Coronary artery (tissue), 2 donors: ENCODE results near the gene TIMP2.
A peak's percentile ranks its signal among the peaks of the same experiment; 100 is the strongest.

Source experiments
- DNase-seq: peaks from one replicate; pipeline ENCODE4 v3.0.0-alpha.2; 2017; ENCODE audit warnings: low spot score
- H3K27ac ChIP-seq, 2 donors: fragments of 200-600 bp; sonication (generic); one replicate each; pipeline ENCODE4 v1.5.1; 2016 to 2019
- H3K4me3 ChIP-seq: fragments of 200-600 bp; sonication (generic); 2 replicates; pipeline ENCODE4 v1.5.1; 2016; ENCODE audit warnings: mild to moderate bottlenecking, moderate library complexity
- TF ChIP-seq, protein P1 (sequence below): fragments of 200-600 bp; sonication (generic); IDR thresholded peaks from one replicate; pipeline ENCODE4 v1.5.1; 2019; ENCODE audit warnings: antibody characterized with exemption

TIMP2 gene

DNA sequence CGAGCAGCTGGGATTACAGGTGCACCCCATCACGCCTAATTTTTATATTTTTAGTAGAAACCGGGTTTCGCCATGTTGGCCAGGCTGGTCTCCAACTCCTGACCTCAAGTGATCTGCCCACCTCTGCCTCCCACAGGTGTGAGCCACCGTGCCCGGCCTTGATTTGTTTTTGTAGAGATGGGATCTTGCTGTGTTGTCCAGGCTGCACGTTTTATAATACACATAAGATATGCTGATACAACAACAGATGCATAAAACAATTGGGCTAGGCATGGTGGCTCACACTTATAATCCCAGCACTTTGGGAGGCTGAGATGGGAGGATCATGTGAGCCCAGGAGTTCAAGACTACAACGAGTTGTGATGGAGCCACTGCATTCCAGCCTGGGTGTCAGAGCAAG, 90.6 kb downstream of the TIMP2 start:
- TF ChIP-seq, protein P1, sequence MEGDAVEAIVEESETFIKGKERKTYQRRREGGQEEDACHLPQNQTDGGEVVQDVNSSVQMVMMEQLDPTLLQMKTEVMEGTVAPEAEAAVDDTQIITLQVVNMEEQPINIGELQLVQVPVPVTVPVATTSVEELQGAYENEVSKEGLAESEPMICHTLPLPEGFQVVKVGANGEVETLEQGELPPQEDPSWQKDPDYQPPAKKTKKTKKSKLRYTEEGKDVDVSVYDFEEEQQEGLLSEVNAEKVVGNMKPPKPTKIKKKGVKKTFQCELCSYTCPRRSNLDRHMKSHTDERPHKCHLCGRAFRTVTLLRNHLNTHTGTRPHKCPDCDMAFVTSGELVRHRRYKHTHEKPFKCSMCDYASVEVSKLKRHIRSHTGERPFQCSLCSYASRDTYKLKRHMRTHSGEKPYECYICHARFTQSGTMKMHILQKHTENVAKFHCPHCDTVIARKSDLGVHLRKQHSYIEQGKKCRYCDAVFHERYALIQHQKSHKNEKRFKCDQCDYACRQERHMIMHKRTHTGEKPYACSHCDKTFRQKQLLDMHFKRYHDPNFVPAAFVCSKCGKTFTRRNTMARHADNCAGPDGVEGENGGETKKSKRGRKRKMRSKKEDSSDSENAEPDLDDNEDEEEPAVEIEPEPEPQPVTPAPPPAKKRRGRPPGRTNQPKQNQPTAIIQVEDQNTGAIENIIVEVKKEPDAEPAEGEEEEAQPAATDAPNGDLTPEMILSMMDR: no peak
- Histone ChIP-seq H3K27ac (no peak overlapping the region), H3K4me3 (no peak overlapping the region)
- no peak for DNase-seq

DNA sequence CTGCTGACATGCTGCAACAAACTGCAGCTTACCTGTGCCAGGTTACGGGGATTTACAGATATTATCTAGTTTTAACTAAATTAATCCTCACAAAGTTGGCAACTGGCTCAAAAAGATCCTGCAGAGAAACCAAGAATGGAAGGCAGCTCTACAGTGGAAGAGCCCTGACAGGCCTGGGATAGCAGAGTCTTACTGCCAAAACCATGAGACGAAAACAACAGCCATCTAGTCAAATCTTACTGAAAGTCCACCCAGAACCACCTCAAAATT, 92.7 kb downstream of the TIMP2 start:
- H3K27ac ChIP-seq: no peak overlapping the region
- TF ChIP-seq, protein P1: no peak
- DNase-seq: no peak
- no peak overlapping the region for H3K4me3 ChIP-seq

DNA sequence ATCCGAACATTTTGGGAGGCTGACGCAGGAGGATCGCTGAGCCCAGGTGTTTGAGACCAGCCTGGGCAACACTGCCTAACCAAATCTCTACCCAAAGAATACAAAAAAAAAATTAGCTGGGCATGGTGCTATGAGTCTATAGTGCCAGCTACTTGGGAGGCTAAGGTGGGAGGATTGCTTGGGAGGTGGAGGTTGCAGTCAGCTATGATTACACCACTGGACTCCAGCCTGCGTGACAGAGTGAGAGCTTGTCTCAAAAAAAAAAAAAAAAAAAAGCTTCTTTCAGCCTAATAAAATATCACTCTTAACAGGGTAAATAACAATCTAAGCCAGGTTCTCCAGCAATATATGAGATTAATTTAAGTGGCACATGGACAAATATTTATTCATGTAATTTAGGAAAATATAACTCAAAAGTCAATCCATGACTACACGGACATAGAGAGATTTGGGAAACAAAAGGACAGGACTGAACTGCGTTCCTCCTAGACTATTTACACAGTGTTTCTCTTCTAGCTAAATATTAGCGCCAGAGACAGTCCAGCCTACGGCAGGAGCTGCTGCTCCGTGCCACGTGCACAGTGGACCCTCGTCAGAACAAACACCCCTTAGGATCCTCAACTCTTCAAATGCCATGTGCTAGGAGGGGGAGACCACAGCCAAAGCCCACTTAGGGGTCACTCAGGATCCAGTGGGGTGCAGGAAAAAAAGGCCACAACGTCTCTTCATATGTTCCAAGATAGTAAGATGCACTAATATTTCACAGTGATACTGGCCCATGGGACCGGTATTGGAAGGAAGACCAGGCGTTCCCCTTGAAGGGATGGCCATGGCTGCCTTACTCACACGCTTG, 93.3 kb downstream of the TIMP2 start:
- Histone ChIP-seq H3K4me3 (no peak overlapping the region), H3K27ac (no peak overlapping the region)
- TF ChIP-seq, protein P1: no peak
- no peak for DNase-seq

DNA sequence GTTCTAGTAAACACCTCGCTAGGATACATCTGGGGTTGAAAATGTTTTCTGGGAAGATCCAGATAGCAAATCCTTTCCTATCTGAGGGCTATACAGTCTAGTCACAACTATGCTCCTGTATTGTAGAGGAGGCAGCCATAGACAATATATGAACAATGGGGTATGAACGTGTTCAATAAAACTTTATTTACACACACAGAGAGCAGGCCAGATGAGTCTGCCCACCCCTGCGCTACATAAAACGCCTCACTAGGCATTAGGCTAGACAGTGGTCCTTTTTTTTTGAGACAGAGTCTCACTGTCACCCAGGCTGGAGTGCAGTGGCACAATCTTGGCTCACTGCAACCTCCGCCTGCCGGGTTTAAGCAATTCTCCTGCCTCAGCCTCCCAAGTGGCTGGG, 95.7 kb downstream of the TIMP2 start:
- no peak overlapping the region for H3K27ac ChIP-seq
- DNase-seq: no peak
- TF ChIP-seq, protein P1: no peak
- H3K4me3 ChIP-seq: no peak overlapping the region

DNA sequence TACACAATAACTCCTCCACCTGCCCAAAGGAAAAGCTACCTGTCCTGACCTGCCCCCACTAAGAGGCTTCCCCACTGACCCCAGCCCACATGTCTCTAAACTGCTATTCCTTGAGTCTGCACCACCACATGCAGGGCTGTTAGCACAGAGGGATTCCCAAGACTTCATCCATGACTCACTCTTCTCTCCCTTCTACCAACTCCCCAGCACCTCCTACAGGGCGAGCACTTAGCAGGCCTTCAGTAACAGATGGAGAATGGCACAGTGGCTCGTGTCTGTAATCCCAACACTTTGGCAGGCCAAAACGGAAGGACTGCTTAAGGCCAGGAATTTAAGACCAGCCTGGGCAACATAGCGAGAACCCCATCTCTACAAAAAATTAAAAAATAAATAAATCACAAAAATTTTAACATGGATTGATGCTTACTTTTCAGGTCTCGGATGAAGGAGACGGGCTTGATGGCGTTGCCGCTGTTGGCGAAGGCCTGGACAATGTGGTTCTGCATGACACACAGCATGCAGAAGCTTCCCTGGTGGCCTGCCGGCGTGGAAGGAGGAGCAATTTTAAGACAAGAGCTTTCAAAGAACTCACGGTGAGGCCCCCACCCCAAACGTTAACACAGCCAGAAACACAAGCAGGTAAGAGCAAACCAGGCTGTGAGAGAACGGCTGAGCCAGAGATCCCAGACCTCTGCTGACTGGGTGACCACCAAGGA, 96.6 kb downstream of the TIMP2 start:
- TF ChIP-seq, protein P1: no peak
- peak; percentile 65 for DNase-seq
- H3K4me3 ChIP-seq: no peak overlapping the region
- H3K27ac ChIP-seq: peak overlapping the region in 1 of 2 donors; percentile 42

DNA sequence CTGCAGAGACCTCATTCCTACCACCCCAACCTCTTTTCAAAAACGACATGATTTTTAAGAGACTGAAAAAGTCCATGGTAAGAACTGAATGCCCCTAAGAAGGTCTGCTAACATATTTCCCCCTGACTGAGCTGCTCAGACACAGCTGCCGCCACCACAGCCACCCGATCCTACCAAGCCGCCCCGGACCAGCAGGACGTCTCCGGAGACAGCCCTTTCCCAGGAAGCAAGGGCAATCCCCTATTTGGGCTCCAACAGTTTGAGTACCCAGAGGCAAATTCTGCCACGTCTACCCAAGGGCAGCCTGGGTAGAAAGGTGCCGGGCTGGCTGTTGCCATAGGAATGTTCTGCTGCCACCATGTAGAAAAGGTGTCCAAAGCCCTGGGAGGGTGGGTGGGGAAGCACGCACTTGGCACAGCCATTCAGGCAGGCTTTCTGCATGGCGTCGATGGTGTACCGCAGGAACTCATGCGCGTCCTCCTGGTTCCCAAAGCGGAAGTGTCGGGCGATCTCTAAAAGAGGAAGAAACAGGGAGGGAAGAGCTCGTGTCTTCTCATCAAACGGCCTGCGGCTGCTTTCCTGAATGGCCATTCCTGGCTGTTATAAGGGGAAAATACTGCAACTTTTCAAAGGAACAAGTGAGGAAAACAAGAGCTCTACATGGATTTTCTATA, 98.2 kb downstream of the TIMP2 start:
- TF ChIP-seq, protein P1: no peak
- H3K4me3 ChIP-seq: no peak overlapping the region
- H3K27ac ChIP-seq: peak overlapping the region in 1 of 2 donors; percentile 63
- DNase-seq: peak; percentile 72
